Ascending aorta (tissue), 2 donors: ENCODE data around the gene P3H4. TPM values are rescaled to one million over a fixed set of nuclear protein-coding genes. Genes with fewer than 3 reads are reported as not detected.
A peak's percentile ranks its signal among the peaks of the same experiment; 100 is the strongest.
"Not testable (repeated sequence)": the region's sequence is repeated elsewhere in the genome, so short reads cannot be mapped to it uniquely, and the experiment has no call there.

Experiments
- DNase-seq, 2 donors: peaks; one replicate each; pipeline ENCODE4 v3.0.0-alpha.2; 2019; ENCODE audit warnings: low spot score in 2 of 2
- H3K27ac ChIP-seq, 2 donors: fragments of 200-600 bp; sonication (generic); one replicate each; pipeline ENCODE4 v1.5.1; 2016 to 2017; ENCODE audit warnings: mild to moderate bottlenecking in 1 of 2
- H3K27me3 ChIP-seq: fragments of 200-600 bp; sonication (generic); one replicate; pipeline ENCODE4 v1.5.1; 2017
- H3K36me3 ChIP-seq, 2 donors: fragments of 200-600 bp; sonication (generic); one replicate each; pipeline ENCODE4 v1.5.1; 2016
- H3K4me1 ChIP-seq, 2 donors: fragments of 200-600 bp; sonication (generic); one replicate each; pipeline ENCODE4 v1.5.1; 2016 to 2017; ENCODE audit warnings: mild to moderate bottlenecking in 1 of 2
- H3K4me3 ChIP-seq, 2 donors: fragments of 200-600 bp; sonication (generic); one replicate each; pipeline ENCODE4 v1.5.1; 2016 to 2017; ENCODE audit warnings: mild to moderate bottlenecking in 1 of 2
- H3K9me3 ChIP-seq, 2 donors: fragments of 200-600 bp; sonication (generic); one replicate each; pipeline ENCODE4 v1.5.1; 2016
- intact Hi-C: fragments of 100-400 bp; cut with DNase I; formaldehyde crosslinking; loops from one replicate; pipeline ENCODE4 v1.15.1; 2023
- total RNA-seq: library from RNA; depleted of rRNA; stranded (reverse); fragments of >200 nt; gene quantifications from one replicate; pipeline ENCODE4 v1.1.0, GENCODE V29; 2016
- TF ChIP-seq, protein P1 (sequence below), 3 experiments: fragments of 200-600 bp in 2 of 3; fragments of 450-650 bp in 1 of 3; sonication (generic) in 2 of 3; IDR thresholded peaks; one replicate each; pipeline ENCODE4 v1.5.1; 2016 to 2019; ENCODE audit warnings: antibody characterized with exemption in 3 of 3, mild to moderate bottlenecking in 1 of 3, moderate library complexity in 1 of 3

The P3H4 gene, protein sequence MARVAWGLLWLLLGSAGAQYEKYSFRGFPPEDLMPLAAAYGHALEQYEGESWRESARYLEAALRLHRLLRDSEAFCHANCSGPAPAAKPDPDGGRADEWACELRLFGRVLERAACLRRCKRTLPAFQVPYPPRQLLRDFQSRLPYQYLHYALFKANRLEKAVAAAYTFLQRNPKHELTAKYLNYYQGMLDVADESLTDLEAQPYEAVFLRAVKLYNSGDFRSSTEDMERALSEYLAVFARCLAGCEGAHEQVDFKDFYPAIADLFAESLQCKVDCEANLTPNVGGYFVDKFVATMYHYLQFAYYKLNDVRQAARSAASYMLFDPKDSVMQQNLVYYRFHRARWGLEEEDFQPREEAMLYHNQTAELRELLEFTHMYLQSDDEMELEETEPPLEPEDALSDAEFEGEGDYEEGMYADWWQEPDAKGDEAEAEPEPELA
- total RNA-seq, result 61.4 TPM

DNA sequence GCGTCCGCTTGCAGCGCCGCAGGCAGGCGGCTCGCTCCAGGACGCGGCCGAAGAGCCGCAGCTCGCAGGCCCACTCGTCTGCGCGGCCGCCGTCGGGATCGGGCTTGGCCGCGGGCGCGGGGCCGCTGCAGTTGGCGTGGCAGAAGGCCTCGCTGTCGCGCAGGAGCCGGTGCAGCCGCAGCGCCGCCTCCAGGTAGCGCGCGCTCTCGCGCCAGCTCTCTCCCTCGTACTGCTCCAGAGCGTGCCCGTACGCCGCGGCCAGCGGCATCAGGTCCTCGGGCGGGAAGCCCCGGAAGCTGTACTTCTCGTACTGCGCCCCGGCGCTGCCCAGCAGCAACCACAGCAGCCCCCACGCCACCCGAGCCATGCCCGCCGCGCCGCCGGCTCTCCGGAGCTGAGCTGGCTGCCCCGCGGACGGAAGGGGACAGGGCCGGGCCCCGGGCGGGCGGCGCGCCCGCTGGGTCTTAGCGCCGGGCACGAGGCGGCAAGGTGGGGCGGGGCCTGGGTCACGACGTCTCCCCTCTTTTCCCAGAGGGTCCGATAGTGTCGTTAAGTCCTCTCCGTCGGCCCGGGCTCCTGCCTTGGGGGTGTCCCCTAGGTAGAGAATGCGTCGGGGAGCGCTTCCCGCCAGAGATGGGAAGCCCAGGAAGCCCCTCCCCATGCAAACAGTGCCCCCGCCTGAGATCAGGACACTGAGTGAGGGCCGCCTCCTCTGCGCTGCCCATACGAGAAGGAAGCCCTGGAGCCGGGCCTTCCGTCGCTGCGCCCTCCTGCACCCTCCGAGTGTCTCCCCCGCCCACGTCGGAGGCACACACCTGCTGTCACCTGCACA, at the start of gene P3H4:
P3H4 (minus strand) TSS at position 401 of the 832 bp plus-strand sequence; CDS start at position 367, 34 bp downstream.
- Histone ChIP-seq H3K9me3 (no peaks in the 10 kb centered on the region), H3K27me3 (no peaks in the 10 kb centered on the region), H3K4me1 (peaks cover 10 to 20% of the 10 kb centered on the region in 2 donors), H3K4me3 (peak within 1 kb of the TSS; percentile 81 to 89), H3K27ac (peak within 1 kb of the TSS; percentile 77 to 87), H3K36me3 (peaks cover 0 to 3% of the 10 kb centered on the region in 2 donors)
- peak in 1 of 2 donors; percentile 85 for DNase-seq
- intact Hi-C loops, result loop anchor here (1.0 to 2.0 kb wide), 2 partner anchors 53 to 108 kb away; partner anchors contain the start of gene KLHL11
- TF ChIP-seq, protein P1, sequence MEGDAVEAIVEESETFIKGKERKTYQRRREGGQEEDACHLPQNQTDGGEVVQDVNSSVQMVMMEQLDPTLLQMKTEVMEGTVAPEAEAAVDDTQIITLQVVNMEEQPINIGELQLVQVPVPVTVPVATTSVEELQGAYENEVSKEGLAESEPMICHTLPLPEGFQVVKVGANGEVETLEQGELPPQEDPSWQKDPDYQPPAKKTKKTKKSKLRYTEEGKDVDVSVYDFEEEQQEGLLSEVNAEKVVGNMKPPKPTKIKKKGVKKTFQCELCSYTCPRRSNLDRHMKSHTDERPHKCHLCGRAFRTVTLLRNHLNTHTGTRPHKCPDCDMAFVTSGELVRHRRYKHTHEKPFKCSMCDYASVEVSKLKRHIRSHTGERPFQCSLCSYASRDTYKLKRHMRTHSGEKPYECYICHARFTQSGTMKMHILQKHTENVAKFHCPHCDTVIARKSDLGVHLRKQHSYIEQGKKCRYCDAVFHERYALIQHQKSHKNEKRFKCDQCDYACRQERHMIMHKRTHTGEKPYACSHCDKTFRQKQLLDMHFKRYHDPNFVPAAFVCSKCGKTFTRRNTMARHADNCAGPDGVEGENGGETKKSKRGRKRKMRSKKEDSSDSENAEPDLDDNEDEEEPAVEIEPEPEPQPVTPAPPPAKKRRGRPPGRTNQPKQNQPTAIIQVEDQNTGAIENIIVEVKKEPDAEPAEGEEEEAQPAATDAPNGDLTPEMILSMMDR (IDR thresholded peaks at IDR 0.05), result peak; percentile 62 to 83 (median 76)

DNA sequence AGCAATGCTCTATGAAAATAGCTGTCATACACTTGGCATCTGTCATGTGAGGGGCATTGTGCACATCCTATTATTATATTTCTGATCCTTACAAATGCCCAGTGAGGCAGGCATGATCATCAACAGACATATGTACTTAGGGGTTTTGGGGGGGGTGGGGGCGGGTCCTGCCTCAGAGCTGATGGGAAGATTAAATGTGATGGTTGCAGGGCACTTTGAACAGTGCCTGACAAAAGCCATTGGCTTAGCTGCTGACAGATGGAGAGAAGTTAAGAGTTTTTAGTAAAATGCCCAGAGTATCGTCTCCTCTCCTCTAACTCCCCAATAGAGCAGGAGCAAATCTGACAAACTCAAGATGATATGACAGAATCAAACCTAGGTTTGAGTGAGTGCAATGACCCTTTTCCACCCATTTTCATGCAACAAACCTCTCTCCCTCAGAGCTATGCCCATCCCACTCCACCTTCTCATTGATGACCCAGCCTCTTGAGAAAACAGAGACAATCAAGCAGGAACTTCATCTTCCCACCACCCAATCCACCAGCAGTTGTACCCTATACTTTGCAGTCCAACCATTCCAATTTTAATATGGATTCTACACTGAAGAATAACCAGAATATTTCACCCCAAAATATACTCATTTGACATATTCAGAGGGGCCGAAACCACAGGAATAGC, 48.6 kb upstream of the P3H4 start:
- intact Hi-C loops, result no loop called here
- H3K27me3 ChIP-seq, result no peaks in the 10 kb centered on the region
- H3K9me3 ChIP-seq, result no peaks in the 10 kb centered on the region
- TF ChIP-seq, protein P1 (IDR thresholded peaks at IDR 0.05), result no peak
- no peaks in the 10 kb centered on the region for H3K36me3 ChIP-seq
- no peak for DNase-seq
- no peak overlapping the region for H3K27ac ChIP-seq
- H3K4me3 ChIP-seq, result no peak overlapping the region
- peaks cover 3 to 14% of the 10 kb centered on the region in 2 donors for H3K4me1 ChIP-seq

DNA sequence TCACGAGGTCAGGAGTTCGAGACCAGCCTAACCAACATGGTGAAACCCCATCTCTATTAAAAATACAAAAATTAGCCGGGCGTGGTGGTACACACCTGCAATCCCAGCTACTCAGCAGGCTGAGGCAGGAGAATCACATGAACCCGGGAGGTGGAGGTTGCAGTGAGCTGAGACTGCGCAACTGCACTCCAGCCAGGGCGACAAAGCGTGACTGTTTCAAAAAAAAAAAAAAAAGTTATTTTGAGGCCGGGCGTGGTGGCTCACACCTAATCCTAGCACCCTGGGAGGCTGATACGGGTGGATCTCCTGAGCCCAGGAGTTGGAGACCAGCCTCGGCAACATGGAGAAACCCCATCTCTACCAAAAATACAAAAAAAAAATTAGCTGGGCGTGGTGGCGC, 39.6 kb upstream of the P3H4 start:
- intact Hi-C loops, DNase-seq, H3K27ac ChIP-seq: not testable (repeated sequence)

DNA sequence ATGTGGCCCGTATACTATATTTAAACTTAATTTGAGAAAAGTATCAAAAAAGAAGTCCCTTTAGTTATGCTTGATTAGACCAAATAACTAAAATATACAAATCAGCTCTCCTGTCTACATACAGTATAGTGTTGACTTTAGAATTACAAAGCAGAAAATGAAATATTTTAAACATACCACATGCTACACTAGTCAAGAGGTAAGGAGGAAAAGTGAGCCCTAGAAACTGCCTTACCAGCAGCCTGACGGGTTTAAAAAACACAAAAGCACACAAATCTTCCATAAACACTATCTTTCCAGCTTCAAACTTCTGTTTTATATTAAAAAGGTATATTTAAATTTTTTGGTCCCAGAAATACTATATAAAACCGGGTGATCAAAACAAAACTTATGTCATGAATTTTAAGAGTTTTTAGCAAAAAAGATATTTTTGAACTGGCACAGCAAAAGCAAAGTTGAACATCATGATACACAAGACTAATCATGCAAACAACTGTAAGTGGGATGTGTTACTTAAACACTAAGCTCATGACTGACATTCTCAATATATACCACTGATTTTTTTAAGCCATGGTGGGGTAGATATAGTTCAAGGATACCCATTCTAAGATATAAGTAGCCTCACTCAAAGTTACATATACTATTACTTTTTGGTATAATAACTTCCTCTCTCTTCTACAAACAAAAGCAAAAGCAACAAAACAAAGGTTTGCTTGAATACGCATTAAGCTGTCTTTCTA, 37.7 kb upstream of the P3H4 start:
- Histone ChIP-seq H3K4me3 (no peak overlapping the region), H3K36me3 (peaks cover 8 to 14% of the 10 kb centered on the region in 2 donors), H3K4me1 (peaks cover 0 to 21% of the 10 kb centered on the region in 2 donors), H3K27ac (no peak overlapping the region), H3K9me3 (no peaks in the 10 kb centered on the region), H3K27me3 (no peaks in the 10 kb centered on the region)
- TF ChIP-seq, protein P1 (IDR thresholded peaks at IDR 0.05), result no peak
- no peak for DNase-seq
- intact Hi-C loops, result no loop called here

More for the DNA sequence above, 39.6 kb upstream of the P3H4 start:
- not testable (repeated sequence) for H3K4me3 ChIP-seq, H3K9me3 ChIP-seq, H3K27me3 ChIP-seq
- peaks cover 8 to 17% of the 10 kb centered on the region in 2 donors for H3K36me3 ChIP-seq
- H3K4me1 ChIP-seq, result peaks cover 0 to 21% of the 10 kb centered on the region in 2 donors

DNA sequence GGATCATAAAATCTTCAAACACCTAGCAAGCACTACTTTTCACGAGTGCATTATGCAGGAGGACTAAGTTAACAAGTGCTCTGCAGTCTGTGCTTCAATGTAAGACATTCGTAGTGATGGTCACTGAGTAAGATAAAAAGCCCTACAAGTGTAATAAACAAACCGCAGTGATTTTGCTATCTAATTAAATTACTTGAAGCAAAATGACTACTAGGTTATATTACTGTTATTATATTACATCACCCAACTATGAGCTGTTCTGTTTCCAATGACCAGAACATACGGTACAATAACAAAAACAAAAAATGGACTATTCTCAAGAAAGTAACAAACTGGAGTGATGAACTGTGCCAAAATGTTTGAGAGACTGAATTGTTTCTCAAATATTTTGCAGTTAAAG, 37.0 kb upstream of the P3H4 start:
- no peaks in the 10 kb centered on the region for H3K27me3 ChIP-seq
- H3K36me3 ChIP-seq, result peaks cover 3 to 8% of the 10 kb centered on the region in 2 donors
- DNase-seq, result no peak
- peaks cover 0 to 21% of the 10 kb centered on the region in 2 donors for H3K4me1 ChIP-seq
- TF ChIP-seq, protein P1 (IDR thresholded peaks at IDR 0.05), result no peak
- H3K4me3 ChIP-seq, result no peak overlapping the region
- no peak overlapping the region for H3K27ac ChIP-seq
- intact Hi-C loops, result no loop called here
- H3K9me3 ChIP-seq, result no peaks in the 10 kb centered on the region
